Measurements from ENCODE around the gene CYP3A4.
"Not testable (repeated sequence)": the region's sequence is repeated elsewhere in the genome, so short reads cannot be mapped to it uniquely, and the experiment has no call there.

Gene CYP3A4

DNA sequence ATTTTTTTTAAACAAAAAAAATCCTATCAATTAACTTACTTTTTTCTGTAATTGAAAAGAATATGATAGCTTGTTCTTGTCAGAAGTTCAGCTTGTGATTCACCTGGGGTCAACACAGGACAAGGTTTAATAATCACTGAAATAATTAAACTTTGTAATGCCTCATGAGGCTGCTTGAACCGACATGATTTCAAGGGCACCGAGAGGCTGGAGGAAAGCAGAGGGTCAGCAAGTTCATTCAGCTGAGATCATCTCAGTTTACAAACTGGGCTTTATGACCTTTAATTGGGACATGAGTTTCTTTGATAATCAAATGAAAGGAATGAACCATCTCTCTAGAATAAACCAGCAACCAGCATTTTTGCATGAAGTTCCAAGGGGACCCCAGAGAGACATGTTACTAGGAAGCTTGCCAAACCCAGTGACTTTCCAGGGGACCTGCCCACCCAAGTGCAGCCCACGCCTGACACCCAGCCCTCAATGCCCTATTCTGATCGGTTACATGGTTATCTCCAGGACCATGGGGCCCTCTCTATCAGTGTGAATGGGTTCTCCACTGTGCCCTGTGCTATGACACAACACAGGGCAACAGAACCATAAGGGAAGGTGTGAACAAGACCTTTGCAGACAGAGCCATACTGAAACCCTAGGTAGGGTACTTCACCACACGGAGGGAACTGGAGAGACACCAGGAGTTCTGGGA, 7.8 kb upstream of the CYP3A4 start:
- Histone ChIP-seq H3K27ac (ENCODE audit: low read depth, low read length) (no peak overlapping the region), H3K27me3 (ENCODE audit: insufficient read depth, low read length) (no peaks in the 10 kb centered on the region), H3K4me3 (ENCODE audit: low read length) (no peak overlapping the region), H3K9ac (ENCODE audit: low read depth, low read length) (no peak overlapping the region), H3K4me1 (ENCODE audit: insufficient read depth, low read length) (no peaks in the 10 kb centered on the region), H3K36me3 (ENCODE audit: insufficient read depth, low read length) (no peaks in the 10 kb centered on the region), H3K9me3 (ENCODE audit: insufficient read depth, low read depth, low read length) (no peaks in the 10 kb centered on the region)
- 87% methylated on average over 5 of the region's 5 CpGs for WGBS

- Histone ChIP-seq H3K4me3 (ENCODE audit: low read length) (no peak overlapping the region), H3K9ac (ENCODE audit: low read depth, low read length) (no peak overlapping the region), H3K27ac (ENCODE audit: low read depth, low read length) (no peak overlapping the region), H3K4me1 (ENCODE audit: insufficient read depth, low read length) (no peaks in the 10 kb centered on the region), H3K9me3 (ENCODE audit: insufficient read depth, low read depth, low read length) (no peaks in the 10 kb centered on the region), H3K36me3 (ENCODE audit: insufficient read depth, low read length) (no peaks in the 10 kb centered on the region), H3K27me3 (ENCODE audit: insufficient read depth, low read length) (no peaks in the 10 kb centered on the region)
- no CpG with 5 or more reads among the region's 1 CpG for WGBS
Measured at GRCh38 chr7:99791021-99791420, 7.0 kb upstream of the CYP3A4 start.

DNA sequence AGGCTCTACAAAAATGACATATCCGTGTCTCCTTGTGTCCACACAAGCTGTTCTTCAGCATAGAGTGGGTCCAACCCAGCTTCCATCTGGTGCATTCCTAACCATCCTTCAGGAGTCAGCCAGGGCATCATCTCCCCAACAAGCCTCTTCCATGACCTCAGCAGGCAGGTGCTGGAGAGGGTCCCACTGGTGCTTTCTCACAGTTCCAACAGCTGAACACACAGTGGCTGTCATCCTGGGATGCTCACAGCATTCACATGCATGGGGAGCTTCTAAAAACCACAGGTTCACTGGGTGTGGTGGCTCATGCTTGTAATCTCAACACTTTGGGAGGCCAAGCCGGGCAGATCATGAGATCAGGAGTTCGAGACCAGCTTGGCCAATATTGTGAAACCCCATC, 6.4 kb upstream of the CYP3A4 start:
- H3K9ac ChIP-seq (ENCODE audit: low read depth, low read length), result no peak overlapping the region
- no peak overlapping the region for H3K4me3 ChIP-seq (ENCODE audit: low read length)
- H3K27me3 ChIP-seq (ENCODE audit: insufficient read depth, low read length), result no peaks in the 10 kb centered on the region
- 95% methylated on average over 3 of the region's 3 CpGs for WGBS
- no peaks in the 10 kb centered on the region for H3K9me3 ChIP-seq (ENCODE audit: insufficient read depth, low read depth, low read length)
- H3K36me3 ChIP-seq (ENCODE audit: insufficient read depth, low read length), result no peaks in the 10 kb centered on the region
- no peak overlapping the region for H3K27ac ChIP-seq (ENCODE audit: low read depth, low read length)
- no peaks in the 10 kb centered on the region for H3K4me1 ChIP-seq (ENCODE audit: insufficient read depth, low read length)

- Histone ChIP-seq H3K4me1 (ENCODE audit: insufficient read depth, low read length) (no peaks in the 10 kb centered on the region), H3K4me3 (ENCODE audit: low read length) (no peak overlapping the region), H3K36me3 (ENCODE audit: insufficient read depth, low read length) (no peaks in the 10 kb centered on the region), H3K27ac (ENCODE audit: low read depth, low read length) (no peak overlapping the region), H3K9me3 (ENCODE audit: insufficient read depth, low read depth, low read length) (no peaks in the 10 kb centered on the region), H3K27me3 (ENCODE audit: insufficient read depth, low read length) (no peaks in the 10 kb centered on the region), H3K9ac (ENCODE audit: low read depth, low read length) (no peak overlapping the region)
- WGBS, result 96% methylated on average over 4 of the region's 4 CpGs
Measured at GRCh38 chr7:99789441-99790070, 5.6 kb upstream of the CYP3A4 start.

- 88% methylated on average over 2 of the region's 2 CpGs for WGBS
- no peaks in the 10 kb centered on the region for H3K4me1 ChIP-seq (ENCODE audit: insufficient read depth, low read length)
- no peaks in the 10 kb centered on the region for H3K36me3 ChIP-seq (ENCODE audit: insufficient read depth, low read length)
- no peak overlapping the region for H3K27ac ChIP-seq (ENCODE audit: low read depth, low read length)
- H3K4me3 ChIP-seq (ENCODE audit: low read length), result no peak overlapping the region
- no peaks in the 10 kb centered on the region for H3K9me3 ChIP-seq (ENCODE audit: insufficient read depth, low read depth, low read length)
- no peaks in the 10 kb centered on the region for H3K27me3 ChIP-seq (ENCODE audit: insufficient read depth, low read length)
- H3K9ac ChIP-seq (ENCODE audit: low read depth, low read length), result no peak overlapping the region
Measured at GRCh38 chr7:99788554-99788953, 4.6 kb upstream of the CYP3A4 start.

- WGBS, result 86% methylated on average over 3 of the region's 3 CpGs
- Histone ChIP-seq H3K4me3 (ENCODE audit: low read length) (no peak overlapping the region), H3K27ac (ENCODE audit: low read depth, low read length) (no peak overlapping the region), H3K9ac (ENCODE audit: low read depth, low read length) (no peak overlapping the region), H3K27me3 (ENCODE audit: insufficient read depth, low read length) (no peaks in the 10 kb centered on the region), H3K4me1 (ENCODE audit: insufficient read depth, low read length) (no peaks in the 10 kb centered on the region), H3K36me3 (ENCODE audit: insufficient read depth, low read length) (no peaks in the 10 kb centered on the region), H3K9me3 (ENCODE audit: insufficient read depth, low read depth, low read length) (no peaks in the 10 kb centered on the region)
Measured at GRCh38 chr7:99786726-99787335, 2.8 kb upstream of the CYP3A4 start.

GRCh38 chr7:99785654-99786053, 1.7 kb upstream of the CYP3A4 start:
- not testable (repeated sequence) for H3K36me3 ChIP-seq (ENCODE audit: insufficient read depth, low read length); H3K9me3 ChIP-seq (ENCODE audit: insufficient read depth, low read depth, low read length); H3K9ac ChIP-seq (ENCODE audit: low read depth, low read length); H3K27me3 ChIP-seq (ENCODE audit: insufficient read depth, low read length); H3K4me3 ChIP-seq (ENCODE audit: low read length); H3K27ac ChIP-seq (ENCODE audit: low read depth, low read length); H3K4me1 ChIP-seq (ENCODE audit: insufficient read depth, low read length)
- 92% methylated on average over 3 of the region's 3 CpGs for WGBS

DNA sequence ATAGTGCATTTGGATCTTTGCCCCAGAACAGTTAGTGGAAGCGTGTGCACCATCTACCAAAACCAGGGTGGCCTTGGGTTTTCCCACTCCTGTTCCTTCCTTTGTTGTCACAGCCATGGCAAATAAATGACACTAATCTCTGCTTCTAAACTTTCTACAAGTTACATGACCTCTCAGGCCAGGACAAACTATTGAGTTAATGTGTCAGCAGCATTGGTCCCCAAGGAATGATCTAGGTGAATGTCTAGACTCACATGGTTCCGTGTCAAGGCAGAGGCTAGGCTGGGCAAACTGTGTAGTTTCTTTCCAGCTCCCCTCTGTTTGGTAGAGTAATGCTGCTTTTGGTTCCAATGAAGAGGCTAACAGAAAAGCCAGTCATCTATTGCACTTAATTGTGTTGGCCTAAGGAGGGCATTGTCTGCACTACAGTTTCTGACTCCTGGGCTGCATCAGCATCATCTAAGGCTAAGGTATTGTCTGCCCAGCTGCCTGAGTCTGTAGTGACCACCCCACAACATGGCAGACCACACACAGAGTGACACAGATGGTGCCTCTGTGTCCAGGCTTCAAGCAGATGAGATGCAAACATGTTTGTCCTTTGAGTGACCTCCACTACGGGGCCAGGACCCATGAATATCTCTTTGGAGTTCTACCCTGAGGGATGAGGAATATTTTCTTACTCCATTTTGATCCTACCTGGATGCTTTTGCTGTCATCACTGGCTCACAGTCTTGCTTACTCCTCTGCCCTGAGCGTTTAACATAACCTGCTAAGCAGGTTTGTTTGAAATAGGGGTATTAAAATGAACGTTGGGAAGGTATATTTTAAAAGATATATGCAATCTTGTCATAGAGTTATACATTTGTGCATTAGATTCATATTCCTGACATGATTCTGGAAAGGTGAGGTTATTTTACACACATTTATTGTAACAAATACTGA, 1.7 kb downstream of the CYP3A4 start:
- Histone ChIP-seq H3K36me3 (ENCODE audit: insufficient read depth, low read length) (no peaks in the 10 kb centered on the region), H3K27me3 (ENCODE audit: insufficient read depth, low read length) (no peaks in the 10 kb centered on the region), H3K4me3 (ENCODE audit: low read length) (no peak overlapping the region), H3K9me3 (ENCODE audit: insufficient read depth, low read depth, low read length) (no peaks in the 10 kb centered on the region), H3K4me1 (ENCODE audit: insufficient read depth, low read length) (no peaks in the 10 kb centered on the region), H3K27ac (ENCODE audit: low read depth, low read length) (no peak overlapping the region), H3K9ac (ENCODE audit: low read depth, low read length) (no peak overlapping the region)
- 81% methylated on average over 4 of the region's 5 CpGs for WGBS

DNA sequence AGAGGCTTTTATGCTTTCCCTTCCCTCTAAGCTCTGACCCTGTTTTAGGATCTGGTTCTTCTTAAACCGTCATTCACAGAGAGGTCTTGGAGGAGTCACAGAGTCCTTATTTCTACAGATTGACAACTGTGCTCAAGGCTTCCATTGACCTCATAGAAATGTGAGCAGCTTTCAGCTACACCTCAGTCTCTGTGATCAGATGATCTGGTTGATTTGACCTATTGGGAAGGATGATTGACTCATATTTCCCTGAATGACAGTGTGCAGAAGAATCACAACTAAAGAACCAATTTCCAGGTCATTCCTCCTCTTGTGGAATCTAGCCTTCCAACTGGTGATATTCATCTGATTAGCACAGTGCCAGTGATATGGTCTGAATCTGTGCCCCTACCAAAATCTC, 3.4 kb downstream of the CYP3A4 start:
- 96% methylated on average over 1 of the region's 1 CpG for WGBS
- no peaks in the 10 kb centered on the region for H3K4me1 ChIP-seq (ENCODE audit: insufficient read depth, low read length)
- no peaks in the 10 kb centered on the region for H3K27me3 ChIP-seq (ENCODE audit: insufficient read depth, low read length)
- no peaks in the 10 kb centered on the region for H3K9me3 ChIP-seq (ENCODE audit: insufficient read depth, low read depth, low read length)
- H3K4me3 ChIP-seq (ENCODE audit: low read length), result no peak overlapping the region
- H3K9ac ChIP-seq (ENCODE audit: low read depth, low read length), result no peak overlapping the region
- no peaks in the 10 kb centered on the region for H3K36me3 ChIP-seq (ENCODE audit: insufficient read depth, low read length)
- no peak overlapping the region for H3K27ac ChIP-seq (ENCODE audit: low read depth, low read length)

DNA sequence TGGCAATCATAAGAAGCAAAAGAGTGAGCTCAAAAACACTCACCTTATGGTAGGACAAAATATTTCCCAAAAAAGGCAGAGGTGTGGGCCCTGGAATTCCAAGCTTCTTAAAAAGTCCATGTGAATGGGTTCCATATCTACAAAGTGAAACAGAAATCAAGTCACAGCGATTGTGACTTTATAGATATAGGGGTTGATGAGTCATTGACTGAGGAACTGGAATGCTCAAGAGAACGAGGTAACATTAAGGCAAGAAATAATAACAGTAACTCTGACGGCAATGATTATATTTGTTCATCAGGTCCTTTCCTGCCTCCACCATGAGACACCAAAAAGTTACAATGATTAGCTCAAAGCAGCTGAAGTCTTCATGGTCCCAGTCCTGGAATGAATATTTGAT, 4.0 kb downstream of the CYP3A4 start:
- WGBS, result 87% methylated on average over 3 of the region's 3 CpGs
- Histone ChIP-seq H3K4me1 (ENCODE audit: insufficient read depth, low read length) (no peaks in the 10 kb centered on the region), H3K36me3 (ENCODE audit: insufficient read depth, low read length) (no peaks in the 10 kb centered on the region), H3K4me3 (ENCODE audit: low read length) (no peak overlapping the region), H3K9ac (ENCODE audit: low read depth, low read length) (no peak overlapping the region), H3K9me3 (ENCODE audit: insufficient read depth, low read depth, low read length) (no peaks in the 10 kb centered on the region), H3K27ac (ENCODE audit: low read depth, low read length) (no peak overlapping the region), H3K27me3 (ENCODE audit: insufficient read depth, low read length) (no peaks in the 10 kb centered on the region)

GRCh38 chr7:99778880-99779279, 5.1 kb downstream of the CYP3A4 start:
- WGBS, result 98% methylated on average over 5 of the region's 5 CpGs

More at GRCh38 chr7:99778880-99779279, 5.1 kb downstream of the CYP3A4 start:
- H3K9me3 ChIP-seq (ENCODE audit: insufficient read depth, low read depth, low read length), result no peaks in the 10 kb centered on the region
- H3K4me1 ChIP-seq (ENCODE audit: insufficient read depth, low read length), result no peaks in the 10 kb centered on the region
- H3K9ac ChIP-seq (ENCODE audit: low read depth, low read length), result no peak overlapping the region
- H3K27me3 ChIP-seq (ENCODE audit: insufficient read depth, low read length), result no peaks in the 10 kb centered on the region
- no peaks in the 10 kb centered on the region for H3K36me3 ChIP-seq (ENCODE audit: insufficient read depth, low read length)
- no peak overlapping the region for H3K27ac ChIP-seq (ENCODE audit: low read depth, low read length)
- no peak overlapping the region for H3K4me3 ChIP-seq (ENCODE audit: low read length)

Measured in HUES64 (cell line).